ENCODE data around the gene SMCO4.
"Not testable (repeated sequence)": the region's sequence is repeated elsewhere in the genome, so short reads cannot be mapped to it uniquely, and the experiment has no call there.

The SMCO4 gene

GRCh38 chr11:93543292-93543977 is at the start of gene SMCO4:
SMCO4 (minus strand) TSS chr11:93543391; CDS start chr11:93479189, 64,202 bp downstream.
- peak; percentile 79 for DNase-seq

- DNase-seq = peak; percentile 32
Measured at GRCh38 chr11:93591247-93591898, 48.2 kb upstream of the SMCO4 start.

- no peak for DNase-seq
Measured at GRCh38 chr11:93589347-93589746, 46.2 kb upstream of the SMCO4 start.

GRCh38 chr11:93587858-93588581 is 44.8 kb upstream of the SMCO4 start:
- DNase-seq = no peak

GRCh38 chr11:93587425-93587824 is 44.2 kb upstream of the SMCO4 start:
- DNase-seq = not testable (repeated sequence)

GRCh38 chr11:93585758-93586157 is 42.6 kb upstream of the SMCO4 start:
- peak; percentile 44 for DNase-seq

- no peak for DNase-seq
Measured at GRCh38 chr11:93583490-93583889, 40.3 kb upstream of the SMCO4 start.

GRCh38 chr11:93579187-93579751 is 36.1 kb upstream of the SMCO4 start:
- DNase-seq = no peak

- peak; percentile 78 for DNase-seq
Measured at GRCh38 chr11:93577286-93577685, 34.1 kb upstream of the SMCO4 start.

GRCh38 chr11:93576870-93577269 is 33.7 kb upstream of the SMCO4 start:
- DNase-seq = peak; percentile 69

- no peak for DNase-seq
Measured at GRCh38 chr11:93574638-93575220, 31.5 kb upstream of the SMCO4 start.

- no peak for DNase-seq
Measured at GRCh38 chr11:93573184-93573583, 30.0 kb upstream of the SMCO4 start.

- DNase-seq = no peak
Measured at GRCh38 chr11:93572621-93573020, 29.4 kb upstream of the SMCO4 start.

GRCh38 chr11:93572171-93572570 is 29.0 kb upstream of the SMCO4 start:
- no peak for DNase-seq

GRCh38 chr11:93571612-93572011 is 28.4 kb upstream of the SMCO4 start:
- DNase-seq = no peak

- DNase-seq = peak; percentile 48
Measured at GRCh38 chr11:93570759-93571413, 27.7 kb upstream of the SMCO4 start.

GRCh38 chr11:93569496-93569895 is 26.3 kb upstream of the SMCO4 start:
- no peak for DNase-seq

GRCh38 chr11:93568726-93569125 is 25.5 kb upstream of the SMCO4 start:
- DNase-seq = no peak

GRCh38 chr11:93567401-93567895 is 24.3 kb upstream of the SMCO4 start:
- DNase-seq = no peak

GRCh38 chr11:93564895-93565294 is 21.7 kb upstream of the SMCO4 start:
- DNase-seq = no peak

GRCh38 chr11:93563857-93564256 is 20.7 kb upstream of the SMCO4 start:
- no peak for DNase-seq

- no peak for DNase-seq
Measured at GRCh38 chr11:93560199-93560932, 17.2 kb upstream of the SMCO4 start.

Data from fibroblast of upper back skin (primary cell).